Colon (tissue), 2 donors: ENCODE measurements around the gene EPS8L3.
"Not testable (repeated sequence)": the region's sequence is repeated elsewhere in the genome, so short reads cannot be mapped to it uniquely, and the experiment has no call there.

Experiments used
- FAIRE-seq: peaks from 2 replicates; lab custom pipeline; 2012; peaks lifted over from hg19 to GRCh38; lab: Jason Lieb, UNC
- donor health status: control.
- donor health status: control.

EPS8L3 gene

GRCh38 chr1:109733236-109733870 is 30.4 kb downstream of the EPS8L3 start:
- FAIRE-seq: no peak

- FAIRE-seq: no peak
Observed at GRCh38 chr1:109732390-109732881, 31.3 kb downstream of the EPS8L3 start.

- no peak for FAIRE-seq
Observed at GRCh38 chr1:109730666-109731065, 33.1 kb downstream of the EPS8L3 start.

- FAIRE-seq: no peak
Observed at GRCh38 chr1:109728870-109729269, 34.9 kb downstream of the EPS8L3 start.

GRCh38 chr1:109726728-109727373 is 36.9 kb downstream of the EPS8L3 start:
- FAIRE-seq: no peak

GRCh38 chr1:109726007-109726406 is 37.7 kb downstream of the EPS8L3 start:
- no peak for FAIRE-seq

- no peak for FAIRE-seq
Observed at GRCh38 chr1:109725510-109725909, 38.2 kb downstream of the EPS8L3 start.

GRCh38 chr1:109724933-109725332 is 38.8 kb downstream of the EPS8L3 start:
- no peak for FAIRE-seq

- FAIRE-seq: no peak
Observed at GRCh38 chr1:109722908-109723691, 40.6 kb downstream of the EPS8L3 start.

GRCh38 chr1:109721971-109722370 is 41.8 kb downstream of the EPS8L3 start:
- FAIRE-seq: no peak

GRCh38 chr1:109721042-109721441 is 42.7 kb downstream of the EPS8L3 start:
- no peak for FAIRE-seq

GRCh38 chr1:109719337-109719837 is 44.3 kb downstream of the EPS8L3 start:
- FAIRE-seq: no peak

GRCh38 chr1:109718495-109718894 is 45.2 kb downstream of the EPS8L3 start:
- FAIRE-seq: no peak

- no peak for FAIRE-seq
Observed at GRCh38 chr1:109717729-109718128, 46.0 kb downstream of the EPS8L3 start.

GRCh38 chr1:109716570-109717090 is 47.1 kb downstream of the EPS8L3 start:
- FAIRE-seq: no peak

- FAIRE-seq: no peak
Observed at GRCh38 chr1:109716121-109716520, 47.6 kb downstream of the EPS8L3 start.

- no peak for FAIRE-seq
Observed at GRCh38 chr1:109714661-109715372, 48.9 kb downstream of the EPS8L3 start.

- no peak for FAIRE-seq
Observed at GRCh38 chr1:109713636-109714035, 50.1 kb downstream of the EPS8L3 start.

GRCh38 chr1:109712321-109712864 is 51.3 kb downstream of the EPS8L3 start:
- no peak for FAIRE-seq

- FAIRE-seq: not testable (repeated sequence)
Observed at GRCh38 chr1:109711593-109712320, 52.0 kb downstream of the EPS8L3 start, which contains the start of gene GSTM5. GSTM5 (plus strand) TSS chr1:109712251; CDS start chr1:109712313, 62 bp downstream.

GRCh38 chr1:109709822-109710221 is 53.9 kb downstream of the EPS8L3 start:
- FAIRE-seq: not testable (repeated sequence)
